ENCODE data around the gene NDOR1. TPM values are rescaled to one million over a fixed set of nuclear protein-coding genes. Genes with fewer than 3 reads are reported as not detected.

Gene NDOR1
- total RNA-seq = 15.5 and 20.5 TPM in 2 replicates
- long read RNA-seq, partial matches to known transcripts = 2 of 5 reads
- long read RNA-seq, other reads (novel, unspliced or antisense) = 3 of 5 reads

DNA sequence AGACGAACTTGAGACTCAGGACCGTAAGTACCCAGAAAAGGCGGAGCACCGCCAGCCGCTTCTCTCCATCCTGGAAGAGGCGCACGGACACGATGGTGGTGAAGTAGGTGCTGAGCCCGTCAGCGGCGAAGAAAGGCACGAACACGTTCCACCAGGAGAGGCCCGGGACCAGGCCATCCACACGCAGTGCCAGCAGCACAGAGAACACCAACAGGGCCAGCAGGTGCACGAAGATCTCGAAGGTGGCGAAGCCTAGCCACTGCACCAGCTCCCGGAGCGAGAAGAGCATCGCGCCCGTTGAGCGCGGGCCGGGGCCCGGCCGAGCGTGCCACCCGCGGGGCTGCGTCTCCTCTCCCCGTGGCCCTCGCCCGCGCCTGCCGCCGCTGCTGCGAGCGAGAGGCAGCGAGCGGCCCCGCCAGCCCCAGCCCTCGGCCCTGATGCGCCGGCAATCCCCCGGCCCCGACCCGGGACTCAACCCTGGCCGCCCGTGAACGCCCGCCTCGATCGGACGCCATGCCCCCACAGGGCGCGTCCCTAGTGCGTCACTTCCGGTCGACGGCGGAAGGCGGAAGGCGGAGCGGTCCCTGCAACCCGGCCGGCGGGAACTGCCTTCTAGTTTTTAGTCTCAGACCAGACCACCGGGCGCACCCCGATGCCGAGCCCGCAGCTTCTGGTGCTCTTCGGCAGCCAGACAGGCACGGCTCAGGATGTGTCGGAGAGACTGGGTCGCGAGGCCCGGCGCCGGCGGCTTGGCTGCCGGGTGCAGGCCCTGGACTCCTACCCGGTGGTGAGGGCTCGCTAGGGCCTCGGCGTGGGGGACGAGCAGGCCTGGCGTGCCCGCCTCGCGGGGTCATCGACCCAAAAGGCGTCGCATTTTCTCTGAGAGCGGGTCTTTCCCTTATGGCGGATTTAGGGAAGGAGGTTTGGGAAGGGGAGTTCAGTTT, at the start of gene NDOR1, which contains the start of gene TMEM203:
TSS of gene NDOR1 (plus strand) at position 575 of the 944 bp plus-strand sequence. CDS start at position 653, 78 bp downstream.
TSS of gene TMEM203 (minus strand) at position 523 of the 944 bp plus-strand sequence. CDS start at position 289, 234 bp downstream.
- H3K27ac Mint-ChIP-seq (ENCODE audit: unreplicated experiment) = peak within 1 kb of the TSS; percentile 85
- H3K4me3 Mint-ChIP-seq (ENCODE audit: unreplicated experiment) = peak within 1 kb of the TSS; percentile 86
- peak; percentile 95 for DNase-seq (ENCODE audit: extremely low spot score, unreplicated experiment)
- TF ChIP-seq, protein P1, sequence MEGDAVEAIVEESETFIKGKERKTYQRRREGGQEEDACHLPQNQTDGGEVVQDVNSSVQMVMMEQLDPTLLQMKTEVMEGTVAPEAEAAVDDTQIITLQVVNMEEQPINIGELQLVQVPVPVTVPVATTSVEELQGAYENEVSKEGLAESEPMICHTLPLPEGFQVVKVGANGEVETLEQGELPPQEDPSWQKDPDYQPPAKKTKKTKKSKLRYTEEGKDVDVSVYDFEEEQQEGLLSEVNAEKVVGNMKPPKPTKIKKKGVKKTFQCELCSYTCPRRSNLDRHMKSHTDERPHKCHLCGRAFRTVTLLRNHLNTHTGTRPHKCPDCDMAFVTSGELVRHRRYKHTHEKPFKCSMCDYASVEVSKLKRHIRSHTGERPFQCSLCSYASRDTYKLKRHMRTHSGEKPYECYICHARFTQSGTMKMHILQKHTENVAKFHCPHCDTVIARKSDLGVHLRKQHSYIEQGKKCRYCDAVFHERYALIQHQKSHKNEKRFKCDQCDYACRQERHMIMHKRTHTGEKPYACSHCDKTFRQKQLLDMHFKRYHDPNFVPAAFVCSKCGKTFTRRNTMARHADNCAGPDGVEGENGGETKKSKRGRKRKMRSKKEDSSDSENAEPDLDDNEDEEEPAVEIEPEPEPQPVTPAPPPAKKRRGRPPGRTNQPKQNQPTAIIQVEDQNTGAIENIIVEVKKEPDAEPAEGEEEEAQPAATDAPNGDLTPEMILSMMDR (IDR thresholded peaks at IDR 0.05) = no peak
- H3K4me1 Mint-ChIP-seq (ENCODE audit: unreplicated experiment) = peaks cover 49% of the 10 kb centered on the region
- H3K27me3 Mint-ChIP-seq (ENCODE audit: unreplicated experiment) = no peaks in the 10 kb centered on the region
- H3K9me3 Mint-ChIP-seq (ENCODE audit: unreplicated experiment) = no peaks in the 10 kb centered on the region
- H3K36me3 Mint-ChIP-seq (ENCODE audit: unreplicated experiment) = peaks cover 8% of the 10 kb centered on the region

DNA sequence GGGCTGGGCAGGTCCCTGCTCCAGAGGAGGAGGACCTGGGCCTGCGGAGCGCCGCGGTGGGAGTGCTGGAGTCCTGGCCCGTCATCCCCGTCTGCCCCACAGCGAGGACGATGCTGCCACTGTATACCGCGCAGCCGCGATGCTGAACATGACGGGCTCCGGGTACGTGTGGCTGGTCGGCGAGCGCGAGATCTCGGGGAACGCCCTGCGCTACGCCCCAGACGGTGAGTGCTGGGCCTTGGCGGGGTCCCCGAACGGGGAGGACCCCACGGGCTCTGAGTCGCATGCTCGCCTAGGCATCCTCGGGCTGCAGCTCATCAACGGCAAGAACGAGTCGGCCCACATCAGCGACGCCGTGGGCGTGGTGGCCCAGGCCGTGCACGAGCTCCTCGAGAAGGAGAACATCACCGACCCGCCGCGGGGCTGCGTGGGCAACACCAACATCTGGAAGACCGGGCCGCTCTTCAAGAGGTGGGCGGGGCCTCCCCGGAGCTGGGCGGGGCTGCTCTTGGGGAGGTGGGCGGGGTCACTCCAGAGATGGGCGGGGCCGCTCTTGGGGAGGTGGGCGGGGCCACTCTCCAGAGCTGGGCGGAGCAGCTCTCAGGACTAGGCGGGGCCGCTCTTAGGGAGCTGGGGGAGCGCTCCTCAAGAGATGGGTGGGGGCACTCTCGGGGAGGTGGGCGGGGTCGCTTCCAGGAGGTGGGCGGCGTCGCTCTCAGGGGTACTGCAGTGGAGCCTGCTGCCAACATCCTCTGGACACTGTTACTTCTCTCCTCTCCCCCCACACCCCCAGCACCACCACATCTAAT, 48.7 kb upstream of the NDOR1 start:
- Mint-ChIP-seq H3K27me3 (ENCODE audit: unreplicated experiment) (peaks cover 9% of the 10 kb centered on the region), H3K9me3 (ENCODE audit: unreplicated experiment) (no peaks in the 10 kb centered on the region), H3K27ac (ENCODE audit: unreplicated experiment) (no peak overlapping the region), H3K36me3 (ENCODE audit: unreplicated experiment) (no peaks in the 10 kb centered on the region), H3K4me3 (ENCODE audit: unreplicated experiment) (no peak overlapping the region), H3K4me1 (ENCODE audit: unreplicated experiment) (no peaks in the 10 kb centered on the region)
- TF ChIP-seq, protein P1 (IDR thresholded peaks at IDR 0.05) = no peak
- DNase-seq (ENCODE audit: extremely low spot score, unreplicated experiment) = no peak

DNA sequence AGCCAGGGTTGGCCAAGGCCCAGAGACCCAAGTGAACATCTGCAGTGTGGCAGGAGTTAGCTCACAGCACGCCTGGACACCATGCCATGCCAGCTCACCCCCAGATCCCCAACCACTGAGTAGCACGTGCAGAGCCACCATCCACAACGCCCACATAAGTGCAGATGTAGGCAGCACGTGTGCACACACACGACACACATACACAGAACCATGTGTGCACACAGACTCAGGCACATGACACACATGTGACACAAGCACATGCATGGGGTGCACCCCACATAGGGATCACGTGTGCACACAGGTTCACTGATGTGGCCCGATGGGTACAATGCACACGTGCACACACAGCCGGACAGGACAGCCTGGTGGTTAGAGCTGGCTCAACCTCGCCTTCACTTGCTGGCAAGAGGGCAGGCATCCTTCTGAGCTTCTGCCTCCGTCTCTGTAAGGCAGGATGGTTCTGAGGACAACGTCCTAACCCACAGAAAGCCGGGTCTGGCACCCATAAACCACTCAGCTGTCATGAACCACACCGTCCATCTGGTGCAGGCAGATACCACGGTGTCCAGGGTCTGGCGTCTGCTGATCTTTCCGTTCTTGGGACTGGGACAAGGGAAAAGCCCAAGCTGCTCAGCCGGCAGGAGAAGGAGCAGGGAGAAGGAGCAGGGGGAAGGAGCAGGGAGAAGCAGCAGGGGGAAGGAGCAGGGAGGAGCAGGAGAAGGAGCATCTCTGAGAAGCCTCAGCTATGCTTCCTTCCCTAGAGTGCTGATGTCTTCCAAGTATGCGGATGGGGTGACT, 47.7 kb upstream of the NDOR1 start:
- Mint-ChIP-seq H3K4me1 (ENCODE audit: unreplicated experiment) (no peaks in the 10 kb centered on the region), H3K27ac (ENCODE audit: unreplicated experiment) (no peak overlapping the region), H3K9me3 (ENCODE audit: unreplicated experiment) (no peaks in the 10 kb centered on the region), H3K36me3 (ENCODE audit: unreplicated experiment) (no peaks in the 10 kb centered on the region), H3K4me3 (ENCODE audit: unreplicated experiment) (no peak overlapping the region), H3K27me3 (ENCODE audit: unreplicated experiment) (peaks cover 9% of the 10 kb centered on the region)
- DNase-seq (ENCODE audit: extremely low spot score, unreplicated experiment) = no peak
- TF ChIP-seq, protein P1 (IDR thresholded peaks at IDR 0.05) = no peak

DNA sequence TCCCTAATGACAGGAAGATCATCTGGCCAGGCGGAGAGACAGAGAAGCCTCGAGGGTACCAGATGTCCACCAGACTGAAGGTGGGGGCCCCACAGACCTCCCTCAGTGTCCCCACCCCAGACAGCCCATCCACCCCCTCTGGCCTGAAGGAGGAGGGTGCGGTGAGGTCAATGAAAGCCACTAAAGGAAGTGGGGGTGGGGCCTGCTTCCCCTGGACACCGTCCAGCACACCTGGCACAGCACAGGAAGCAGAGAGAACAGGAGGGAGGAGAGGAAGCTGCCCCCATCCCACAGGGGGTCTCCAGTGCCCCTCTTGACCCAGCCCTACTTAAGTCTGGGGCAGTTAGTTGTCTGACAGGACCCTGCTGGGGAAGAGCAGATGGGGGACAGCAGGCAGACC, 46.9 kb upstream of the NDOR1 start:
- Mint-ChIP-seq H3K27ac (ENCODE audit: unreplicated experiment) (no peak overlapping the region), H3K9me3 (ENCODE audit: unreplicated experiment) (no peaks in the 10 kb centered on the region), H3K4me1 (ENCODE audit: unreplicated experiment) (no peaks in the 10 kb centered on the region), H3K36me3 (ENCODE audit: unreplicated experiment) (no peaks in the 10 kb centered on the region), H3K27me3 (ENCODE audit: unreplicated experiment) (peaks cover 12% of the 10 kb centered on the region), H3K4me3 (ENCODE audit: unreplicated experiment) (no peak overlapping the region)
- TF ChIP-seq, protein P1 (IDR thresholded peaks at IDR 0.05) = no peak
- no peak for DNase-seq (ENCODE audit: extremely low spot score, unreplicated experiment)
